HG03097 (cell line): ENCODE measurements around the gene ATF2.
"Not testable (repeated sequence)": the region's sequence is repeated elsewhere in the genome, so short reads cannot be mapped to it uniquely, and the experiment has no call there.

Experiments used
- ATAC-seq: cut with Tn5 transposase; IDR thresholded peaks from one replicate; pipeline ENCODE4 v1.9.1; 2021; ENCODE audit not compliant: unreplicated experiment, low FRiP score

Gene ATF2

GRCh38 chr2:175167076-175167791 lies 769 bp downstream of the ATF2 start:
- peak; percentile 1 for ATAC-seq

GRCh38 chr2:175166216-175166824 lies 1.7 kb downstream of the ATF2 start:
- ATAC-seq = no peak

GRCh38 chr2:175164235-175164634 lies 3.8 kb downstream of the ATF2 start:
- ATAC-seq = no peak

- no peak for ATAC-seq
These were observed 9.1 kb downstream of the ATF2 start for GRCh38 chr2:175158894-175159293.

- no peak for ATAC-seq
These were observed 11.5 kb downstream of the ATF2 start for GRCh38 chr2:175156534-175156933.

- peak; percentile 60 for ATAC-seq
These were observed 13.3 kb downstream of the ATF2 start for GRCh38 chr2:175154661-175155082.

- no peak for ATAC-seq
These were observed 15.8 kb downstream of the ATF2 start for GRCh38 chr2:175152242-175152641.

GRCh38 chr2:175151791-175152190 lies 16.2 kb downstream of the ATF2 start:
- no peak for ATAC-seq

GRCh38 chr2:175147186-175147585 lies 20.8 kb downstream of the ATF2 start:
- no peak for ATAC-seq

GRCh38 chr2:175143678-175144077 lies 24.3 kb downstream of the ATF2 start:
- ATAC-seq = no peak

GRCh38 chr2:175143191-175143590 lies 24.8 kb downstream of the ATF2 start:
- no peak for ATAC-seq

- ATAC-seq = no peak
These were observed 27.7 kb downstream of the ATF2 start for GRCh38 chr2:175140332-175140731.

- no peak for ATAC-seq
These were observed 30.2 kb downstream of the ATF2 start for GRCh38 chr2:175137793-175138192.

GRCh38 chr2:175136334-175137215 lies 31.4 kb downstream of the ATF2 start:
- no peak for ATAC-seq

GRCh38 chr2:175135862-175136261 lies 32.1 kb downstream of the ATF2 start:
- no peak for ATAC-seq

GRCh38 chr2:175135177-175135576 lies 32.8 kb downstream of the ATF2 start:
- no peak for ATAC-seq

- no peak for ATAC-seq
These were observed 36.8 kb downstream of the ATF2 start for GRCh38 chr2:175131252-175131651.

GRCh38 chr2:175126661-175127060 lies 41.3 kb downstream of the ATF2 start:
- ATAC-seq = no peak

- no peak for ATAC-seq
These were observed 44.7 kb downstream of the ATF2 start for GRCh38 chr2:175123254-175123653.

- ATAC-seq = no peak
These were observed 56.8 kb downstream of the ATF2 start for GRCh38 chr2:175111200-175111657.

GRCh38 chr2:175108091-175108490 lies 59.9 kb downstream of the ATF2 start:
- ATAC-seq = not testable (repeated sequence)
